Upper lobe of left lung (tissue), 4 donors: ENCODE results near the gene SOCS7.

Experiments used
- EP300 ChIP-seq, 4 donors: sonication (generic); formaldehyde crosslinking; IDR thresholded peaks; one replicate each; pipeline ENCODE4 v1.5.1; 2017; ENCODE audit warnings: antibody characterized with exemption in 4 of 4, control low read depth in 2 of 4
- POLR2A ChIP-seq, 4 donors: fragments of 450-650 bp; IDR thresholded peaks; one replicate each; pipeline ENCODE4 v1.5.1; 2016 to 2017; ENCODE audit warnings: antibody characterized with exemption in 4 of 4, mild to moderate bottlenecking in 2 of 4
- TF ChIP-seq, protein P1 (sequence below), 6 experiments: fragments of 450-650 bp in 4 of 6; fragments of 200-600 bp in 2 of 6; sonication (generic) in 2 of 6; IDR thresholded peaks; one replicate each; pipeline ENCODE4 v1.5.1; 2016 to 2019; ENCODE audit warnings: antibody characterized with exemption in 6 of 6

DNA sequence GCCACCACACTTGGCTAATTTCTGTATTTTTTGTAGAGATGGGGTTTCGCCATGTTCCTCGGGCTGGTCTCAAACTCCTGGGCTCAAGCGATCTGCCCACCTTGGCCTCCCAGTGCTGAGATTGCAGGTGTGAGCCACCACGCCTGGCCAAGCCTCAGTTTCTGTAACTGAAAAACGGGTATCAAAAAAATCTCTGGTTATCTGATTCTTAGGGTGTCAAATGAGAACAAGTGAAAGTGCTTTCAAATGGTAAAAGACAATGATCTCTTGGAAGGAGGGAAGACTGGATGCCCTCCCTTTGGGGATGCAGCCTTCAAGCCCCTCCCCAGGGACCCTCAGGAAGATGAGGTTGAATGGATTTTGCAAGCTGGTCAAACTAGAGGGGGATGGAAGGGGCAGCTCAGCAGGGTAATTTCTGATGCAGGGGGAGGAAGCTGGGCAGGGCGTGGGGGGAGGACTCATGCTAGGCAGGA lies 98.9 kb downstream of the SOCS7 start:
- TF ChIP-seq, protein P1, sequence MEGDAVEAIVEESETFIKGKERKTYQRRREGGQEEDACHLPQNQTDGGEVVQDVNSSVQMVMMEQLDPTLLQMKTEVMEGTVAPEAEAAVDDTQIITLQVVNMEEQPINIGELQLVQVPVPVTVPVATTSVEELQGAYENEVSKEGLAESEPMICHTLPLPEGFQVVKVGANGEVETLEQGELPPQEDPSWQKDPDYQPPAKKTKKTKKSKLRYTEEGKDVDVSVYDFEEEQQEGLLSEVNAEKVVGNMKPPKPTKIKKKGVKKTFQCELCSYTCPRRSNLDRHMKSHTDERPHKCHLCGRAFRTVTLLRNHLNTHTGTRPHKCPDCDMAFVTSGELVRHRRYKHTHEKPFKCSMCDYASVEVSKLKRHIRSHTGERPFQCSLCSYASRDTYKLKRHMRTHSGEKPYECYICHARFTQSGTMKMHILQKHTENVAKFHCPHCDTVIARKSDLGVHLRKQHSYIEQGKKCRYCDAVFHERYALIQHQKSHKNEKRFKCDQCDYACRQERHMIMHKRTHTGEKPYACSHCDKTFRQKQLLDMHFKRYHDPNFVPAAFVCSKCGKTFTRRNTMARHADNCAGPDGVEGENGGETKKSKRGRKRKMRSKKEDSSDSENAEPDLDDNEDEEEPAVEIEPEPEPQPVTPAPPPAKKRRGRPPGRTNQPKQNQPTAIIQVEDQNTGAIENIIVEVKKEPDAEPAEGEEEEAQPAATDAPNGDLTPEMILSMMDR (IDR thresholded peaks at IDR 0.05) = no peak
- TF ChIP-seq POLR2A (IDR thresholded peaks at IDR 0.05) = no peak
- TF ChIP-seq EP300 (IDR thresholded peaks at IDR 0.05) = no peak
